PC-3 (cell line): Measurements from ENCODE around the gene BLCAP.

Experiments
- EZH2 ChIP-seq: fragments of 300-600 bp; sonication (generic); IDR thresholded peaks from one replicate; pipeline ENCODE4 v1.6.1; 2017; ENCODE audit warnings: antibody characterized with exemption, mild to moderate bottlenecking, low read length; ENCODE audit not compliant: unreplicated experiment
- EZH2phosphoT487 ChIP-seq: fragments of 300-600 bp; sonication (generic); IDR thresholded peaks from 2 replicates; pipeline ENCODE4 v1.6.1; 2018; ENCODE audit warnings: mild to moderate bottlenecking, antibody characterized with exemption, low read length, borderline replicate concordance
- TF ChIP-seq, protein P1 (sequence below): fragments of 300-600 bp; sonication (generic); conservative IDR thresholded peaks from 2 replicates; pipeline ENCODE4 v1.5.1; 2017; ENCODE audit warnings: antibody characterized with exemption, low read depth, mild to moderate bottlenecking, low read length

GRCh38 chr20:37516811-37517750 is 10.6 kb downstream of the BLCAP start:
- TF ChIP-seq, protein P1, sequence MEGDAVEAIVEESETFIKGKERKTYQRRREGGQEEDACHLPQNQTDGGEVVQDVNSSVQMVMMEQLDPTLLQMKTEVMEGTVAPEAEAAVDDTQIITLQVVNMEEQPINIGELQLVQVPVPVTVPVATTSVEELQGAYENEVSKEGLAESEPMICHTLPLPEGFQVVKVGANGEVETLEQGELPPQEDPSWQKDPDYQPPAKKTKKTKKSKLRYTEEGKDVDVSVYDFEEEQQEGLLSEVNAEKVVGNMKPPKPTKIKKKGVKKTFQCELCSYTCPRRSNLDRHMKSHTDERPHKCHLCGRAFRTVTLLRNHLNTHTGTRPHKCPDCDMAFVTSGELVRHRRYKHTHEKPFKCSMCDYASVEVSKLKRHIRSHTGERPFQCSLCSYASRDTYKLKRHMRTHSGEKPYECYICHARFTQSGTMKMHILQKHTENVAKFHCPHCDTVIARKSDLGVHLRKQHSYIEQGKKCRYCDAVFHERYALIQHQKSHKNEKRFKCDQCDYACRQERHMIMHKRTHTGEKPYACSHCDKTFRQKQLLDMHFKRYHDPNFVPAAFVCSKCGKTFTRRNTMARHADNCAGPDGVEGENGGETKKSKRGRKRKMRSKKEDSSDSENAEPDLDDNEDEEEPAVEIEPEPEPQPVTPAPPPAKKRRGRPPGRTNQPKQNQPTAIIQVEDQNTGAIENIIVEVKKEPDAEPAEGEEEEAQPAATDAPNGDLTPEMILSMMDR, result no peak
- TF ChIP-seq EZH2 (no peak), EZH2phosphoT487 (no peak)
